H1 (cell line): ENCODE measurements around the gene MSI2. TPM values are rescaled to one million over a fixed set of nuclear protein-coding genes. Genes with fewer than 3 reads are reported as not detected.

Experiments used
- CTCF ChIA-PET: fragments of 300-600 bp; sonication (Branson Sonifier 250); formaldehyde crosslinking; loops from one replicate; lab custom pipeline; 2021; ENCODE audit not compliant: partially characterized antibody; lab: Charles Lee
- POLR2A ChIA-PET: fragments of 300-600 bp; sonication (Branson Sonifier 250); formaldehyde crosslinking; loops from one replicate; lab custom pipeline; 2021; ENCODE audit warnings: inconsistent platforms; ENCODE audit not compliant: partially characterized antibody; lab: Charles Lee
- DNase-seq, 2 experiments: peaks; one replicate each; pipeline versions ENCODE4 v3.0.0 to v3.0.0-alpha.2; 2010 to 2022; ENCODE audit warnings: low spot score in 2 of 2, low read depth in 1 of 2, mixed read lengths in 1 of 2
- FAIRE-seq: peaks from 2 replicates; lab custom pipeline; 2011; peaks lifted over from hg19 to GRCh38; lab: Jason Lieb, UNC
- H2AFZ ChIP-seq: 2 replicates; pipeline ENCODE4 v1.8.1; 2012; ENCODE audit warnings: low read length, inconsistent platforms
- H2AK5ac ChIP-seq: 2 replicates; pipeline ENCODE4 v1.6.1; 2013; ENCODE audit warnings: low read depth, low read length
- H2BK120ac ChIP-seq: replicated peaks from 2 replicates; pipeline ENCODE3; 2013; ENCODE audit warnings: low read depth, low read length, inconsistent platforms
- H2BK12ac ChIP-seq: 2 replicates; pipeline ENCODE4 v1.6.1; 2013; ENCODE audit warnings: low read depth, low read length
- H2BK15ac ChIP-seq: 2 replicates; pipeline ENCODE4 v1.6.1; 2013; ENCODE audit warnings: low read length
- H2BK20ac ChIP-seq: 2 replicates; pipeline ENCODE4 v1.6.1; 2013; ENCODE audit warnings: low read length
- H2BK5ac ChIP-seq: 2 replicates; pipeline ENCODE4 v1.6.1; 2013; ENCODE audit warnings: low read depth, low read length
- H3K14ac ChIP-seq: 2 replicates; pipeline ENCODE4 v1.6.1; 2013; ENCODE audit warnings: inconsistent platforms; ENCODE audit not compliant: insufficient read length
- H3K18ac ChIP-seq: 2 replicates; pipeline ENCODE4 v1.6.1; 2013; ENCODE audit warnings: low read length; ENCODE audit errors: extremely low read depth
- H3K23ac ChIP-seq: 2 replicates; pipeline ENCODE4 v1.6.1; 2013; ENCODE audit warnings: inconsistent platforms; ENCODE audit not compliant: insufficient read length
- H3K23me2 ChIP-seq: 2 replicates; pipeline ENCODE4 v1.6.1; 2013; ENCODE audit warnings: low read depth, low read length
- H3K27ac ChIP-seq: 2 replicates; pipeline ENCODE4 v1.6.1; 2011; ENCODE audit warnings: low read depth, low read length, inconsistent platforms
- H3K27me3 ChIP-seq, 4 experiments: replicated peaks in 1 of 4; 1 replicate in 1 of 4; 2 replicates in 3 of 4; pipeline versions ENCODE4 v1.6.1 to v1.8.1; 2011 to 2013; ENCODE audit warnings: low read length in 3 of 4, mild to moderate bottlenecking in 3 of 4, inconsistent platforms in 2 of 4, mixed read lengths in 2 of 4, moderate library complexity in 1 of 4; ENCODE audit not compliant: control insufficient read depth in 3 of 4, insufficient read depth in 3 of 4; ENCODE audit errors: extremely low read depth in 1 of 4
- H3K36me3 ChIP-seq, 4 experiments: 2 replicates each; pipeline versions ENCODE4 v1.6.1 to v1.8.1; 2011 to 2013; ENCODE audit warnings: mild to moderate bottlenecking in 4 of 4, low read length in 3 of 4, moderate library complexity in 2 of 4, control low read depth in 1 of 4, inconsistent platforms in 1 of 4; ENCODE audit not compliant: insufficient read depth in 4 of 4, control insufficient read depth in 2 of 4
- H3K4ac ChIP-seq: replicated peaks from 2 replicates; pipeline ENCODE3; 2013; ENCODE audit warnings: low read length, low read depth, mixed read lengths, inconsistent platforms; ENCODE audit not compliant: insufficient read length
- H3K4me1 ChIP-seq, 4 experiments: replicated peaks in 1 of 4; 1 replicate in 1 of 4; 2 replicates in 3 of 4; pipeline versions ENCODE4 v1.6.1 to v1.8.1; 2011 to 2013; ENCODE audit warnings: low read length in 3 of 4, inconsistent platforms in 2 of 4, mixed read lengths in 1 of 4; ENCODE audit not compliant: insufficient read depth in 4 of 4, control insufficient read depth in 3 of 4
- H3K4me2 ChIP-seq, 2 experiments: 2 replicates each; pipeline versions ENCODE4 v1.6.1 to v1.8.1; 2011 to 2013; ENCODE audit warnings: low read depth in 2 of 2, low read length in 2 of 2, control low read depth in 1 of 2, inconsistent platforms in 1 of 2, mild to moderate bottlenecking in 1 of 2; ENCODE audit not compliant: insufficient read depth in 1 of 2
- H3K4me3 ChIP-seq, 4 experiments: fragments of 200-600, 300-600 bp in 1 of 4; sonication (generic), shearing (Covaris generic), sonication (Bioruptor Twin) in 1 of 4; 2 replicates each; pipeline versions ENCODE4 v1.5.1 to v1.8.1; 2011 to 2016; ENCODE audit warnings: low read length in 4 of 4, low read depth in 3 of 4, control low read depth in 2 of 4, inconsistent platforms in 2 of 4, mild to moderate bottlenecking in 2 of 4, mixed read lengths in 1 of 4, moderate library complexity in 1 of 4; ENCODE audit not compliant: insufficient read depth in 2 of 4; ENCODE audit errors: extremely low read depth in 1 of 4
- H3K56ac ChIP-seq: replicated peaks from 2 replicates; pipeline ENCODE3; 2013; ENCODE audit warnings: low read depth, mild to moderate bottlenecking, mixed read lengths, low read length, inconsistent platforms; ENCODE audit not compliant: insufficient read length
- H3K79me1 ChIP-seq: 2 replicates; pipeline ENCODE4 v1.6.1; 2013; ENCODE audit warnings: low read depth, low read length, control low read depth
- H3K79me2 ChIP-seq, 2 experiments: 2 replicates each; pipeline versions ENCODE4 v1.6.1 to v1.8.1; 2012 to 2013; ENCODE audit warnings: low read length in 2 of 2, mild to moderate bottlenecking in 2 of 2, inconsistent platforms in 1 of 2; ENCODE audit not compliant: insufficient read depth in 2 of 2, control insufficient read depth in 1 of 2
- H3K9ac ChIP-seq, 4 experiments: replicated peaks in 1 of 4; 1 replicate in 1 of 4; 2 replicates in 3 of 4; pipeline versions ENCODE4 v1.6.1 to v1.8.1; 2011 to 2013; ENCODE audit warnings: low read depth in 3 of 4, low read length in 3 of 4, control low read depth in 2 of 4, mild to moderate bottlenecking in 2 of 4, moderate library complexity in 2 of 4, inconsistent platforms in 1 of 4; ENCODE audit errors: extremely low read depth in 1 of 4
- H3K9me3 ChIP-seq, 2 experiments: 2 replicates each; pipeline versions ENCODE4 v1.6.1 to v1.8.1; 2012 to 2013; ENCODE audit warnings: mild to moderate bottlenecking in 2 of 2, moderate library complexity in 2 of 2, control low read depth in 1 of 2, inconsistent platforms in 1 of 2, low read depth in 1 of 2, low read length in 1 of 2, mixed read lengths in 1 of 2; ENCODE audit not compliant: insufficient read depth in 2 of 2
- H4K20me1 ChIP-seq, 2 experiments: replicated peaks in 1 of 2; 2 replicates each; pipeline versions ENCODE3 to v1.8.1; 2011 to 2013; ENCODE audit warnings: inconsistent platforms in 2 of 2, low read length in 2 of 2, mild to moderate bottlenecking in 1 of 2; ENCODE audit not compliant: insufficient read depth in 2 of 2, control insufficient read depth in 1 of 2
- H4K5ac ChIP-seq: 2 replicates; pipeline ENCODE4 v1.6.1; 2013; ENCODE audit warnings: low read length, low read depth, mixed read lengths, inconsistent platforms; ENCODE audit not compliant: insufficient read length
- H4K8ac ChIP-seq: 2 replicates; pipeline ENCODE4 v1.8.0; 2013; ENCODE audit warnings: mild to moderate bottlenecking, moderate library complexity, low read length, inconsistent platforms; ENCODE audit not compliant: insufficient read depth; ENCODE audit errors: extremely low read depth
- H4K91ac ChIP-seq: replicated peaks from 2 replicates; pipeline ENCODE3; 2013; ENCODE audit warnings: low read length, mixed read lengths, inconsistent platforms; ENCODE audit not compliant: insufficient read length
- SAP30 ChIP-seq: fragments of 300-600 bp; sonication (generic); IDR thresholded peaks from 2 replicates; pipeline ENCODE4 v1.7.1; 2012; ENCODE audit warnings: low read length, moderate library complexity, mild to moderate bottlenecking, inconsistent platforms; ENCODE audit not compliant: insufficient read depth, insufficient replicate concordance
- SP4 ChIP-seq: IDR thresholded peaks from 2 replicates; pipeline ENCODE4 v1.6.1; 2012; ENCODE audit warnings: low read length, inconsistent platforms
- WGBS, 2 experiments: shearing (Covaris generic) in 1 of 2; methylation state at CpG; one replicate each; pipeline versions ENCODE4 v1.1.6 to v1.1.7; 2013 to 2015; ENCODE audit warnings: low lambda C conversion rate in 2 of 2, mixed read lengths in 2 of 2, inconsistent platforms in 1 of 2, low coverage in 1 of 2, missing lambda C conversion rate in 1 of 2; ENCODE audit not compliant: insufficient replicate concordance in 2 of 2, insufficient coverage in 1 of 2, insufficient read length in 1 of 2; ENCODE audit errors: extremely low coverage in 1 of 2, missing lambda C conversion rate in 1 of 2; 5-methylcytosine and 5-hydroxymethylcytosine counted together
- polyA plus RNA-seq, 7 experiments: library from polyadenylated mRNA; depleted of rRNA in 3 of 7; stranded (reverse) in 5 of 7; unstranded in 2 of 7; fragments of >200 nt in 5 of 7; fragments of 200-250 nt in 2 of 7; gene quantifications; 1 replicate in 5 of 7; 2 replicates in 1 of 7; 4 replicates in 1 of 7; pipeline versions ENCODE4 v1.2.1 to v1.2.3, GENCODE V29; 2011 to 2013; ENCODE audit warnings: missing spikeins in 2 of 7, mixed read lengths in 2 of 7
- total RNA-seq: library from RNA; stranded (reverse); fragmentation: NEBNext Ultra II Directional; extraction: Animal tissue kit (Norgen Biotek cat#: 25700); gene quantifications from 2 replicates; pipeline ENCODE4 v1.2.1, GENCODE V29; 2021

Gene MSI2
- total and polyA plus RNA-seq, 2 of the 8 experiments (the other 6 are each of a cell fraction or from before 2014, with no cell fraction given): 36.7 to 80.6 TPM

- H3K27ac ChIP-seq: no peak overlapping the region
- H3K4me2 ChIP-seq: no peak overlapping the region
Observed at GRCh38 chr17:57468932-57469775, 212.8 kb downstream of the MSI2 start.

More at GRCh38 chr17:57468932-57469775, 212.8 kb downstream of the MSI2 start:
- H3K23ac ChIP-seq: no peak overlapping the region
- H2BK12ac ChIP-seq: 0 out of 2 replicates have a peak overlapping the region, but pooled peaks have one; percentile 11
- H2BK15ac ChIP-seq: 0 out of 2 replicates have a peak overlapping the region, but pooled peaks have one; percentile 61
- H2BK20ac ChIP-seq: no peak overlapping the region
- no peak overlapping the region for H3K4me3 ChIP-seq
- WGBS, 2 experiments: 93% methylated on average over 9 of the region's 9 CpGs; no CpG with 5 or more reads in 1 of the 2 experiments
- H3K4ac ChIP-seq: no peak overlapping the region
- 0 out of 2 replicates have a peak overlapping the region, but pooled peaks have one; percentile 16 for H2BK5ac ChIP-seq
- H3K36me3 ChIP-seq: no peaks in the 10 kb centered on the region
- H3K23me2 ChIP-seq: peaks cover 2% of the 10 kb centered on the region; the same call in 1 of the 2 replicates
- H3K79me1 ChIP-seq: peaks cover under 1% of the 10 kb centered on the region; the same call in 1 of the 2 replicates
- H3K18ac ChIP-seq: no peak overlapping the region
- peaks cover 0 to 5% of the 10 kb centered on the region in 2 experiments for H4K20me1 ChIP-seq
- no peak overlapping the region for H4K5ac ChIP-seq
- H3K4me1 ChIP-seq: peaks cover 10 to 47% (median 43%) of the 10 kb centered on the region in 4 experiments
- H3K9ac ChIP-seq: no peak overlapping the region
- no peaks in the 10 kb centered on the region for H3K27me3 ChIP-seq
- no peak overlapping the region for H4K91ac ChIP-seq
- H4K8ac ChIP-seq: no peak overlapping the region
- H3K56ac ChIP-seq: no peak overlapping the region
- DNase-seq: no peak
- no peak overlapping the region for H2AFZ ChIP-seq
- no peak for FAIRE-seq
- H2BK120ac ChIP-seq: no peak overlapping the region
- peaks cover 0 to 29% of the 10 kb centered on the region in 2 experiments; a peak in 2 of 4 replicates for H3K79me2 ChIP-seq
- POLR2A ChIA-PET: no interaction called here
- no peak for TF ChIP-seq SAP30
- TF ChIP-seq SP4: no peak
- H2AK5ac ChIP-seq: no peak overlapping the region
- no peak overlapping the region for H3K14ac ChIP-seq
- CTCF ChIA-PET: interaction anchor here (0.6 to 4.8 kb wide), 14 partner anchors 11 to 226 kb away, joined by 3 to 29 read pairs (median 3); no protein-coding TSS in a partner anchor
- no peaks in the 10 kb centered on the region for H3K9me3 ChIP-seq
